ENCODE data around the gene KLHL21. TPM values are rescaled to one million over a fixed set of nuclear protein-coding genes. Genes with fewer than 3 reads are reported as not detected.
"Not testable (repeated sequence)": the region's sequence is repeated elsewhere in the genome, so short reads cannot be mapped to it uniquely, and the experiment has no call there.

The KLHL21 gene
- total and polyA plus RNA-seq, 4 donors, result 8.7 to 30.4 (median 16.6) TPM

GRCh38 chr1:6637770-6638169, 35.1 kb upstream of the KLHL21 start:
- Histone ChIP-seq H3K9ac (ENCODE audit: low read depth in 1 of 2, low read length in 2 of 2) (no peak overlapping the region), H3K27ac (ENCODE audit: low read depth in 1 of 2, low read length in 2 of 2) (no peak overlapping the region), H3K4me3 (ENCODE audit: low read depth in 1 of 3, low read length in 3 of 3) (no peak overlapping the region), H3K9me3 (ENCODE audit: control insufficient read depth in 4 of 4, low read length in 3 of 4) (no peaks in the 10 kb centered on the region), H3K4me1 (ENCODE audit: control insufficient read depth in 4 of 4, insufficient read depth in 4 of 4, low read length in 3 of 4) (no peaks in the 10 kb centered on the region), H3K36me3 (ENCODE audit: control insufficient read depth in 4 of 4, insufficient read depth in 3 of 4, low read depth in 1 of 4, low read length in 3 of 4) (peaks cover 22 to 66% (median 38%) of the 10 kb centered on the region in 4 donors), H3K27me3 (ENCODE audit: control insufficient read depth in 4 of 4, insufficient read depth in 4 of 4, low read length in 3 of 4) (no peaks in the 10 kb centered on the region)
- no peak for DNase-seq (ENCODE audit: low spot score)
- 91% methylated on average over 9 of the region's 9 CpGs for WGBS
- TF ChIP-seq CTCF (IDR thresholded peaks at IDR 0.05; ENCODE audit: low read depth, low read length, missing input control) (no peak), RXRA (IDR thresholded peaks at IDR 0.05) (no peak), EGR1 (IDR thresholded peaks at IDR 0.05; ENCODE audit: low read depth in 2 of 2) (no peak), TAF1 (conservative IDR thresholded peaks at IDR 0.05) (no peak), ATF3 (IDR thresholded peaks at IDR 0.05) (no peak), FOXA2 (IDR thresholded peaks at IDR 0.05) (no peak), REST (IDR thresholded peaks at IDR 0.05) (no peak), SP1 (IDR thresholded peaks at IDR 0.05) (no peak), YY1 (IDR thresholded peaks at IDR 0.05) (no peak), HNF4A (conservative IDR thresholded peaks at IDR 0.05) (no peak), ZBTB33 (IDR thresholded peaks at IDR 0.05) (no peak)

- H3K9me3 ChIP-seq (ENCODE audit: control insufficient read depth in 4 of 4, low read length in 3 of 4); DNase-seq (ENCODE audit: low spot score); H3K4me1 ChIP-seq (ENCODE audit: control insufficient read depth in 4 of 4, insufficient read depth in 4 of 4, low read length in 3 of 4); H3K27ac ChIP-seq (ENCODE audit: low read depth in 1 of 2, low read length in 2 of 2); H3K27me3 ChIP-seq (ENCODE audit: control insufficient read depth in 4 of 4, insufficient read depth in 4 of 4, low read length in 3 of 4); H3K9ac ChIP-seq (ENCODE audit: low read depth in 1 of 2, low read length in 2 of 2); H3K4me3 ChIP-seq (ENCODE audit: low read depth in 1 of 3, low read length in 3 of 3): not testable (repeated sequence)
- H3K36me3 ChIP-seq (ENCODE audit: control insufficient read depth in 4 of 4, insufficient read depth in 3 of 4, low read depth in 1 of 4, low read length in 3 of 4), result peaks cover 25 to 69% (median 42%) of the 10 kb centered on the region in 4 donors
- 95% methylated on average over 6 of the region's 6 CpGs for WGBS
Observed at GRCh38 chr1:6636778-6637177, 34.1 kb upstream of the KLHL21 start.
